Nephron (organoid): ENCODE data around the gene RAB3GAP2.
A peak's percentile ranks its signal among the peaks of the same experiment; 100 is the strongest.

Source experiments
- H3K27ac Mint-ChIP-seq, 3 experiments: 2 replicates each; pipeline ENCODE4 v1.8.0; 2020; ENCODE audit warnings: mixed read lengths in 3 of 3, mild to moderate bottlenecking in 2 of 3, moderate library complexity in 1 of 3
- H3K27me3 Mint-ChIP-seq: 2 replicates; pipeline ENCODE4 v1.8.0; 2021; ENCODE audit warnings: low read depth, mild to moderate bottlenecking, moderate library complexity, mixed read lengths
- H3K36me3 Mint-ChIP-seq: 2 replicates; pipeline ENCODE4 v1.8.0; 2020; ENCODE audit warnings: low read depth, mixed read lengths
- H3K4me1 Mint-ChIP-seq: 2 replicates; pipeline ENCODE4 v1.8.0; 2020; ENCODE audit warnings: mixed read lengths
- H3K4me3 Mint-ChIP-seq, 3 experiments: 2 replicates each; pipeline ENCODE4 v1.8.0; 2020; ENCODE audit warnings: mild to moderate bottlenecking in 3 of 3, mixed read lengths in 3 of 3, moderate library complexity in 2 of 3
- H3K9me3 Mint-ChIP-seq: 2 replicates; pipeline ENCODE4 v1.8.0; 2020; ENCODE audit warnings: mixed read lengths
- CTCF ChIP-seq, 3 experiments: fragments of 200-600 bp; sonication (generic); IDR thresholded peaks; one replicate each; pipeline ENCODE4 v1.5.0; 2021; ENCODE audit warnings: antibody characterized with exemption in 3 of 3; ENCODE audit not compliant: unreplicated experiment in 3 of 3

RAB3GAP2 gene

DNA sequence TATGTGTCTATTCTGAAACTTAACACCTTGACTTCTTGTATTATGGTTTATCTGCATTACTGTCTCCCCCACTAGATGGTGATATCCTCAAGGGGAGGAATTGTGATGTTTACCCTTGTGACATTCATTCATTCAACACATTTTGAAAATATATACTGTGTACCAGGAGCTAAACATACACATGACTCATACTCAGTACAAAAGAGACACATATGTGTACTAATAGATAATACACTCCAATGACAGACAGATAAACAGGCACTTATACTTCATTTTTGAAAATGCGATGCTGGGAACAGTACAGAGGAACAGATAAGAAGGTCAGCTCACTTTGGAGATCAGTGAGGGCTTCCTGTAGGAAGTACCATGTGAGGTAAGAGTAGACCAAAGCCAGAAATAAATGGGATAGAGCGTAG lies 8.9 kb upstream of the RAB3GAP2 start:
- H3K4me3 Mint-ChIP-seq, result no peak overlapping the region

GRCh38 chr1:220280249-220280648 lies 8.0 kb upstream of the RAB3GAP2 start:
- Mint-ChIP-seq H3K4me3 (no peak overlapping the region), H3K36me3 (no peaks in the 10 kb centered on the region), H3K4me1 (no peaks in the 10 kb centered on the region)

More for the DNA sequence above, 8.9 kb upstream of the RAB3GAP2 start:
- peak; percentile 22 to 35 (median 33) for TF ChIP-seq CTCF (IDR thresholded peaks at IDR 0.05; ENCODE audit: unreplicated experiment in 3 of 3)
- Mint-ChIP-seq H3K9me3 (no peaks in the 10 kb centered on the region), H3K27ac (no peak overlapping the region), H3K36me3 (no peaks in the 10 kb centered on the region), H3K4me1 (no peaks in the 10 kb centered on the region), H3K27me3 (no peaks in the 10 kb centered on the region)

DNA sequence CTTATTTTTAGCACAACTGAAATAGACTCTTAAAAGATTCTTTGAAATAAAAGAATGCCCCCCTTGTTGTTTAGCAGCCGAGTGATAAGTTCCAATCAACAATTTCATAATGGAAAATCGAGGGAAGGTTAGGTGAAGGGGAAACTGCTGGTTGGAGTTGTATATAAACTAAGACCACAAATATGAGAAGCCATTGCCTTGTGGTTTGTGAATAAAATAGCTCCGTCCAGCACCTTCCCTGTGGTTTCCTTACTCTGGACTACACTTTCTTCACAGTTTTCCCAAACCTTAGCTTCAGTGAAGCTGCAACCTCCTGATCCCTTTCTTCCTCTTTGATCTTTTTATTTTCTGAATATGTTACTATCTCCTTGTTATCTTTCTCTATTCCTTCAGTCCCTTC lies 6.7 kb upstream of the RAB3GAP2 start:
- no peaks in the 10 kb centered on the region for H3K4me1 Mint-ChIP-seq
- TF ChIP-seq CTCF (IDR thresholded peaks at IDR 0.05; ENCODE audit: unreplicated experiment in 3 of 3), result no peak
- H3K27me3 Mint-ChIP-seq, result no peaks in the 10 kb centered on the region
- H3K4me3 Mint-ChIP-seq, result no peak overlapping the region
- no peaks in the 10 kb centered on the region for H3K9me3 Mint-ChIP-seq
- no peak overlapping the region for H3K27ac Mint-ChIP-seq
- no peaks in the 10 kb centered on the region for H3K36me3 Mint-ChIP-seq

More at GRCh38 chr1:220280249-220280648, 8.0 kb upstream of the RAB3GAP2 start:
- no peaks in the 10 kb centered on the region for H3K27me3 Mint-ChIP-seq
- no peak overlapping the region for H3K27ac Mint-ChIP-seq
- H3K9me3 Mint-ChIP-seq, result no peaks in the 10 kb centered on the region
- no peak for TF ChIP-seq CTCF (IDR thresholded peaks at IDR 0.05; ENCODE audit: unreplicated experiment in 3 of 3)

GRCh38 chr1:220275430-220275829 lies 3.2 kb upstream of the RAB3GAP2 start:
- Mint-ChIP-seq H3K4me1 (peaks cover 5% of the 10 kb centered on the region), H3K9me3 (no peaks in the 10 kb centered on the region), H3K36me3 (no peaks in the 10 kb centered on the region), H3K4me3 (no peak overlapping the region), H3K27me3 (no peaks in the 10 kb centered on the region), H3K27ac (no peak overlapping the region)
- no peak for TF ChIP-seq CTCF (IDR thresholded peaks at IDR 0.05; ENCODE audit: unreplicated experiment in 3 of 3)

DNA sequence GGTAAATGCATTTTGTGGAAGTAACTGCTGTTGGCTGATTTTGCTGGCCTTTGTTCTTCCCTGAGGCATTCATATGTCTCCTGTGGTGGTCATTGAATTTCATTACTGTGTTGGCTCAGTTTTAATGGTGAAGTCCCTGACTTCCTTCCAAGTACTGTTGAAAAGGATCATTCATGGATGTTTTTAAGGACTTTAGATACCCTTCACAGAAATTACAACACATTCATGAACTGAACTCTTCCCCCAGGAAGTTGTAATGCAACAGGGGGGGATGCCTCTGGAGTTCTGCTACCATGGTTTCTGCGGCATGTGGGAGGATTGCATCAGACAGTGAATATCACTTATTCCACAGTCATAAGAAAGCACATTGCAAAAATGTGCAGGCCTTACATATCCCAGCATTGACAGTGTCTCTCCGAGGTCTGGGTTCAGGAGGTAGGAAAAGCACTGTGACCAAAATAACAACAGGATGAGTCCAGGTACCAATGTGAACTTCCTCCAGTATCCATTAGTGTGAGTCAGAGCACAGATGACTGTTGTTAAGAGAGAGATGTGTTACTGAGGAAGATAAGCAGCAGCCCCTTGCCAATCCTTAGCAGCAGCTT lies 2.1 kb upstream of the RAB3GAP2 start:
- H3K36me3 Mint-ChIP-seq, result no peaks in the 10 kb centered on the region
- no peak overlapping the region for H3K4me3 Mint-ChIP-seq
- H3K9me3 Mint-ChIP-seq, result no peaks in the 10 kb centered on the region
- H3K27ac Mint-ChIP-seq, result no peak overlapping the region
- TF ChIP-seq CTCF (IDR thresholded peaks at IDR 0.05; ENCODE audit: unreplicated experiment in 3 of 3), result no peak
- no peaks in the 10 kb centered on the region for H3K27me3 Mint-ChIP-seq
- H3K4me1 Mint-ChIP-seq, result peaks cover 5% of the 10 kb centered on the region

- Mint-ChIP-seq H3K9me3 (peaks cover 3% of the 10 kb centered on the region), H3K4me3 (no peak overlapping the region), H3K27me3 (no peaks in the 10 kb centered on the region), H3K36me3 (peaks cover 13% of the 10 kb centered on the region), H3K4me1 (peaks cover 9% of the 10 kb centered on the region), H3K27ac (no peak overlapping the region)
- no peak for TF ChIP-seq CTCF (IDR thresholded peaks at IDR 0.05; ENCODE audit: unreplicated experiment in 3 of 3)
Measured at GRCh38 chr1:220272841-220273090, 513 bp upstream of the RAB3GAP2 start.
